T1000 (cell line): ENCODE measurements around the gene RPS3A.
"Not testable (repeated sequence)": the region's sequence is repeated elsewhere in the genome, so short reads cannot be mapped to it uniquely, and the experiment has no call there.

Experiments used
- DNase-seq: peaks from one replicate; lab custom pipeline; 2025; ENCODE audit warnings: mixed read lengths; lab: John Stamatoyannopoulos, UW

RPS3A gene

GRCh38 chr4:151114986-151115385 lies 15.6 kb downstream of the RPS3A start:
- DNase-seq, result no peak

GRCh38 chr4:151117371-151117962 lies 18.0 kb downstream of the RPS3A start:
- peak; percentile 28 for DNase-seq

- no peak for DNase-seq
Observed at GRCh38 chr4:151129796-151130195, 30.4 kb downstream of the RPS3A start.

GRCh38 chr4:151133311-151133710 lies 33.9 kb downstream of the RPS3A start:
- DNase-seq, result no peak

GRCh38 chr4:151136048-151136447 lies 36.6 kb downstream of the RPS3A start:
- not testable (repeated sequence) for DNase-seq

GRCh38 chr4:151139814-151140213 lies 40.4 kb downstream of the RPS3A start:
- DNase-seq, result no peak

GRCh38 chr4:151142758-151143157 lies 43.3 kb downstream of the RPS3A start:
- no peak for DNase-seq

GRCh38 chr4:151143162-151143561 lies 43.7 kb downstream of the RPS3A start:
- no peak for DNase-seq

GRCh38 chr4:151143811-151144210 lies 44.4 kb downstream of the RPS3A start:
- no peak for DNase-seq

- no peak for DNase-seq
Observed at GRCh38 chr4:151144329-151145072, 45.1 kb downstream of the RPS3A start.

GRCh38 chr4:151147000-151147399 lies 47.6 kb downstream of the RPS3A start:
- no peak for DNase-seq

- no peak for DNase-seq
Observed at GRCh38 chr4:151148261-151148660, 48.8 kb downstream of the RPS3A start.

- no peak for DNase-seq
Observed at GRCh38 chr4:151150821-151151580, 51.6 kb downstream of the RPS3A start.

- no peak for DNase-seq
Observed at GRCh38 chr4:151152028-151152427, 52.6 kb downstream of the RPS3A start.

- DNase-seq, result no peak
Observed at GRCh38 chr4:151153585-151153984, 54.2 kb downstream of the RPS3A start.
